Panc1 (cell line): Measurements from ENCODE around the gene TMEM209. TPM values are rescaled to one million over a fixed set of nuclear protein-coding genes. Genes with fewer than 3 reads are reported as not detected.

Experiments
- ATAC-seq: fragments of 200-7000 bp; cut with Tn5 transposase; 2 replicates; pipeline ENCODE4 v1.9.1; 2020; ENCODE audit warnings: mild to moderate bottlenecking, moderate library complexity
- BruUV-seq: library from RNA; stranded (reverse); fragments of 400-500 nt; replicated peaks from 2 replicates; lab custom pipeline; 2021; lab: Mats Ljungman, UMichigan
- CTCF ChIA-PET: fragments of 300-600 bp; sonication (Branson Sonifier 250); formaldehyde crosslinking; loops from one replicate; lab custom pipeline; 2022; ENCODE audit warnings: antibody characterized with exemption; lab: Charles Lee
- POLR2A ChIA-PET: fragments of 300-600 bp; sonication (Branson Sonifier 250); formaldehyde crosslinking; loops from one replicate; lab custom pipeline; 2022; ENCODE audit warnings: antibody characterized with exemption; lab: Charles Lee
- DNase-seq: peaks from one replicate; pipeline ENCODE4 v3.0.0-alpha.2; 2010; ENCODE audit warnings: low read depth, low spot score
- H3K27ac ChIP-seq: 2 replicates; pipeline ENCODE4 v1.5.1; 2011; ENCODE audit warnings: mild to moderate bottlenecking, low read length, inconsistent platforms
- H3K27me3 ChIP-seq: fragments of 200-500 bp; sonication (Bioruptor generic); 2 replicates; pipeline ENCODE4 v1.6.0; 2014; ENCODE audit warnings: low read length, inconsistent platforms; ENCODE audit not compliant: control insufficient read depth, insufficient read depth
- H3K36me3 ChIP-seq: fragments of 200-500 bp; sonication (Bioruptor generic); 2 replicates; pipeline ENCODE4 v1.5.1; 2014; ENCODE audit warnings: inconsistent platforms, mild to moderate bottlenecking, low read length, moderate library complexity; ENCODE audit not compliant: control insufficient read depth, insufficient read depth
- H3K4me1 ChIP-seq: 2 replicates; pipeline ENCODE4 v1.5.1; 2011; ENCODE audit warnings: inconsistent platforms, mild to moderate bottlenecking, low read length, moderate library complexity; ENCODE audit not compliant: control insufficient read depth, insufficient read depth
- H3K4me3 ChIP-seq, 2 experiments: 2 replicates each; pipeline ENCODE4 v1.5.1; 2011 to 2012; ENCODE audit warnings: low read depth in 2 of 2, low read length in 2 of 2, mild to moderate bottlenecking in 2 of 2, inconsistent platforms in 1 of 2, moderate library complexity in 1 of 2
- H3K9me3 ChIP-seq: fragments of 200-500 bp; sonication (Bioruptor generic); 2 replicates; pipeline ENCODE4 v1.5.1; 2014; ENCODE audit warnings: low read depth, mild to moderate bottlenecking, inconsistent platforms, low read length, moderate library complexity; ENCODE audit not compliant: control insufficient read depth, insufficient read depth
- POLR2AphosphoS5 ChIP-seq: IDR thresholded peaks from 2 replicates; pipeline ENCODE4 v1.6.1; 2012; ENCODE audit warnings: mild to moderate bottlenecking, low read depth, low read length, moderate library complexity
- SIN3A ChIP-seq: IDR thresholded peaks from 2 replicates; pipeline ENCODE4 v1.6.1; 2012; ENCODE audit warnings: low read depth, mild to moderate bottlenecking, low read length, moderate library complexity, borderline replicate concordance; ENCODE audit not compliant: insufficient read depth
- TCF7L2 ChIP-seq: IDR thresholded peaks from 2 replicates; pipeline ENCODE4 v1.6.1; 2011; ENCODE audit warnings: mild to moderate bottlenecking, low read depth, low read length, inconsistent platforms
- in situ Hi-C: cut with HindIII; loops from 2 replicates; pipeline ENCODE4 v1.10.0; 2016; ENCODE audit warnings: low sequenced_read_pairs, low pct_unique_long_range_greater_than_20kb
- intact Hi-C: fragments of 100-400 bp; cut with micrococcal nuclease; formaldehyde crosslinking; loops from one replicate; pipeline ENCODE4 v1.10.0; 2022; ENCODE audit not compliant: unreplicated experiment
- total RNA-seq: library from RNA; stranded (reverse); gene quantifications from one replicate; pipeline ENCODE4 v1.2.1, GENCODE V29; 2021; ENCODE audit not compliant: unreplicated experiment
- TF ChIP-seq, protein P1 (sequence below), 2 experiments: IDR thresholded peaks; 2 replicates each; pipeline ENCODE4 v1.6.1; 2011 to 2012; ENCODE audit warnings: low read depth in 2 of 2, control low read depth in 1 of 2, low read length in 1 of 2, mild to moderate bottlenecking in 1 of 2, moderate library complexity in 1 of 2; ENCODE audit not compliant: insufficient read depth in 1 of 2
- TF ChIP-seq, protein P2 (sequence below): fragments of 450-650 bp; IDR thresholded peaks from 2 replicates; pipeline ENCODE4 v1.5.1; 2017; ENCODE audit warnings: mild to moderate bottlenecking

The TMEM209 gene
- total RNA-seq, 1 experiment from 2014 or later: 32.3 TPM

DNA sequence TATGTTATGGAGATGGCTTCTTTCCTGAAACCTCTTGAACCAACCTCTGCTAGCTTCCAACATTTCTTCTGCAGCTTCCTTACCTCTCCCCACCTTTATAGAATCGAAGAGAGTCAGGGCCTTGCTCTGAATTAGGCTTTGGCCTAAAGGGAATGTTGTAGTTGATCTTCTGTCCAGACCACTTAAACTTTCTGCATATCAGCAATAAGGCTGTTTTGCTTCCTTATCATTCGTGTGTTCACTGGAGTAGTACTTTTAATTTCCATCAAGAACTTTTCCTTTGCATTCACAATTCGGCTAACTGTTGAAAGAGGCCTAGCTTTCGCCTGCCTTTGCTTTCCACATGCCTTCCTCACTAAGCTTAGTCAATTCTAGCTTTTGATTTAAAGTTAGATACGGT, 86.9 kb downstream of the TMEM209 start:
- intact Hi-C loops (no loop called here), in situ Hi-C loops (no loop called here)
- no peaks in the 10 kb centered on the region for H3K9me3 ChIP-seq

DNA sequence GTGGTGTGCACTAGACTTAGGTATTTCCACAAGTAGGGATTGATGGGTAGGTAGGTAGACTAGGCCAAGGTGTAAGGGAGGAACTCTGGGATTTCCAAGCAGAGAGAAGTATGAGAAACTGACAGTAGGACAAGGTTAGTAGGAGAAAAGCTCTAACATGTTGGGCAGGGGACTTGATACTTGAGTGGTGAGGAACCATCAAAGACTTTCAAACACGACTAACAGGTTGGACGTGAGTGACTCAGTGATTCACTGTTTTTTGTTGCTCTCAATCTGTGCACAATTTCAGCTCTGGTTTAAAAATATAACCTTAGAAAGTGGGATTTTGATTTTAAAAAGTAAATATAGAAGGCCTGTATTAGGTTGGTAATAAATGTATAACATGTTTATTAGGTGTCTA, 90.4 kb downstream of the TMEM209 start:
- no peak overlapping the region for H3K4me3 ChIP-seq
- H3K27ac ChIP-seq: no peak overlapping the region
- no peaks in the 10 kb centered on the region for H3K9me3 ChIP-seq
- TF ChIP-seq SIN3A: no peak
- no peak for TF ChIP-seq TCF7L2
- TF ChIP-seq, protein P1, sequence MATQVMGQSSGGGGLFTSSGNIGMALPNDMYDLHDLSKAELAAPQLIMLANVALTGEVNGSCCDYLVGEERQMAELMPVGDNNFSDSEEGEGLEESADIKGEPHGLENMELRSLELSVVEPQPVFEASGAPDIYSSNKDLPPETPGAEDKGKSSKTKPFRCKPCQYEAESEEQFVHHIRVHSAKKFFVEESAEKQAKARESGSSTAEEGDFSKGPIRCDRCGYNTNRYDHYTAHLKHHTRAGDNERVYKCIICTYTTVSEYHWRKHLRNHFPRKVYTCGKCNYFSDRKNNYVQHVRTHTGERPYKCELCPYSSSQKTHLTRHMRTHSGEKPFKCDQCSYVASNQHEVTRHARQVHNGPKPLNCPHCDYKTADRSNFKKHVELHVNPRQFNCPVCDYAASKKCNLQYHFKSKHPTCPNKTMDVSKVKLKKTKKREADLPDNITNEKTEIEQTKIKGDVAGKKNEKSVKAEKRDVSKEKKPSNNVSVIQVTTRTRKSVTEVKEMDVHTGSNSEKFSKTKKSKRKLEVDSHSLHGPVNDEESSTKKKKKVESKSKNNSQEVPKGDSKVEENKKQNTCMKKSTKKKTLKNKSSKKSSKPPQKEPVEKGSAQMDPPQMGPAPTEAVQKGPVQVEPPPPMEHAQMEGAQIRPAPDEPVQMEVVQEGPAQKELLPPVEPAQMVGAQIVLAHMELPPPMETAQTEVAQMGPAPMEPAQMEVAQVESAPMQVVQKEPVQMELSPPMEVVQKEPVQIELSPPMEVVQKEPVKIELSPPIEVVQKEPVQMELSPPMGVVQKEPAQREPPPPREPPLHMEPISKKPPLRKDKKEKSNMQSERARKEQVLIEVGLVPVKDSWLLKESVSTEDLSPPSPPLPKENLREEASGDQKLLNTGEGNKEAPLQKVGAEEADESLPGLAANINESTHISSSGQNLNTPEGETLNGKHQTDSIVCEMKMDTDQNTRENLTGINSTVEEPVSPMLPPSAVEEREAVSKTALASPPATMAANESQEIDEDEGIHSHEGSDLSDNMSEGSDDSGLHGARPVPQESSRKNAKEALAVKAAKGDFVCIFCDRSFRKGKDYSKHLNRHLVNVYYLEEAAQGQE (IDR thresholded peaks at IDR 0.05; ENCODE audit: insufficient read depth in 1 of 2, low read depth in 2 of 2, low read length in 1 of 2): no peak
- H3K4me1 ChIP-seq: no peaks in the 10 kb centered on the region
- no peaks in the 10 kb centered on the region for H3K36me3 ChIP-seq
- DNase-seq (no peak), ATAC-seq (no peak)
- no peaks in the 10 kb centered on the region for H3K27me3 ChIP-seq
- ChIA-PET CTCF (no interaction called here), POLR2A (no interaction called here)
- intact Hi-C loops (no loop called here), in situ Hi-C loops (no loop called here)
- no TSS peak for BruUV-seq

More for the DNA sequence above, 86.9 kb downstream of the TMEM209 start:
- ATAC-seq: no peak
- TF ChIP-seq SIN3A (no peak), TCF7L2 (no peak), POLR2AphosphoS5 (no peak)
- TF ChIP-seq, protein P2, sequence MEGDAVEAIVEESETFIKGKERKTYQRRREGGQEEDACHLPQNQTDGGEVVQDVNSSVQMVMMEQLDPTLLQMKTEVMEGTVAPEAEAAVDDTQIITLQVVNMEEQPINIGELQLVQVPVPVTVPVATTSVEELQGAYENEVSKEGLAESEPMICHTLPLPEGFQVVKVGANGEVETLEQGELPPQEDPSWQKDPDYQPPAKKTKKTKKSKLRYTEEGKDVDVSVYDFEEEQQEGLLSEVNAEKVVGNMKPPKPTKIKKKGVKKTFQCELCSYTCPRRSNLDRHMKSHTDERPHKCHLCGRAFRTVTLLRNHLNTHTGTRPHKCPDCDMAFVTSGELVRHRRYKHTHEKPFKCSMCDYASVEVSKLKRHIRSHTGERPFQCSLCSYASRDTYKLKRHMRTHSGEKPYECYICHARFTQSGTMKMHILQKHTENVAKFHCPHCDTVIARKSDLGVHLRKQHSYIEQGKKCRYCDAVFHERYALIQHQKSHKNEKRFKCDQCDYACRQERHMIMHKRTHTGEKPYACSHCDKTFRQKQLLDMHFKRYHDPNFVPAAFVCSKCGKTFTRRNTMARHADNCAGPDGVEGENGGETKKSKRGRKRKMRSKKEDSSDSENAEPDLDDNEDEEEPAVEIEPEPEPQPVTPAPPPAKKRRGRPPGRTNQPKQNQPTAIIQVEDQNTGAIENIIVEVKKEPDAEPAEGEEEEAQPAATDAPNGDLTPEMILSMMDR: no peak
- TF ChIP-seq, protein P1 (IDR thresholded peaks at IDR 0.05; ENCODE audit: insufficient read depth in 1 of 2, low read depth in 2 of 2, low read length in 1 of 2): no peak
- ChIA-PET CTCF (no interaction called here), POLR2A (no interaction called here)
- H3K36me3 ChIP-seq: no peaks in the 10 kb centered on the region
- no peaks in the 10 kb centered on the region for H3K4me1 ChIP-seq
- no peaks in the 10 kb centered on the region for H3K27me3 ChIP-seq
- BruUV-seq: no TSS peak
- no peak for DNase-seq
- H3K4me3 ChIP-seq: no peak overlapping the region
- H3K27ac ChIP-seq: no peak overlapping the region

Other genes with a start within 250 kb of the TMEM209 start
- gene ZC3HC1, start 154.0 kb downstream of the TMEM209 start, total RNA-seq: 32.3 TPM
- gene KLHDC10, start 134.9 kb downstream of the TMEM209 start, total RNA-seq: 26.7 TPM
- gene SSMEM1, start 2.5 kb upstream of the TMEM209 start, total RNA-seq: not detected
- gene CPA2, start 61.5 kb upstream of the TMEM209 start, total RNA-seq: 0.87 TPM
- 3.1 TPM for gene CPA4, start 87.8 kb upstream of the TMEM209 start, total RNA-seq
- not detected for gene CPA5, start 139.4 kb upstream of the TMEM209 start, total RNA-seq
- gene CPA1, start 175.1 kb upstream of the TMEM209 start, total RNA-seq: 7.6 TPM
- 13.2 TPM for gene CEP41, start 235.6 kb upstream of the TMEM209 start, total RNA-seq